HEK293 (cell line): ENCODE results near the gene WWOX.

Experiments used
- CTCF ChIP-seq: fragments of 450-650 bp; formaldehyde crosslinking; IDR thresholded peaks from 2 replicates; pipeline ENCODE4 v1.5.1; 2016; ENCODE audit warnings: missing biosample characterization, missing genetic modification characterization
- ELK4 ChIP-seq: IDR thresholded peaks from 2 replicates; pipeline ENCODE4 v1.6.1; 2011; ENCODE audit warnings: mild to moderate bottlenecking, low read depth, low read length, borderline replicate concordance
- GLI4 ChIP-seq: fragments of 450-650 bp; formaldehyde crosslinking; IDR thresholded peaks from 2 replicates; pipeline ENCODE4 v1.5.1; 2016; ENCODE audit warnings: missing biosample characterization, missing genetic modification characterization
- REST ChIP-seq: fragments of 450-650 bp; formaldehyde crosslinking; IDR thresholded peaks from 2 replicates; pipeline ENCODE4 v1.5.1; 2016; ENCODE audit warnings: missing biosample characterization, missing genetic modification characterization
- SP3 ChIP-seq: fragments of 450-650 bp; formaldehyde crosslinking; IDR thresholded peaks from 2 replicates; pipeline ENCODE4 v1.5.1; 2016; ENCODE audit warnings: missing biosample characterization, missing genetic modification characterization
- ZNF121 ChIP-seq: fragments of 450-650 bp; formaldehyde crosslinking; IDR thresholded peaks from 2 replicates; pipeline ENCODE4 v1.5.1; 2016; ENCODE audit warnings: missing biosample characterization, missing genetic modification characterization
- ZNF148 ChIP-seq: fragments of 450-650 bp; formaldehyde crosslinking; IDR thresholded peaks from 2 replicates; pipeline ENCODE4 v1.5.0; 2017; ENCODE audit warnings: missing biosample characterization, missing genetic modification characterization, borderline replicate concordance
- ZNF366 ChIP-seq: fragments of 450-650 bp; formaldehyde crosslinking; conservative IDR thresholded peaks from 2 replicates; pipeline ENCODE4 v1.5.1; 2016; ENCODE audit warnings: missing biosample characterization, missing genetic modification characterization
- ZNF510 ChIP-seq: fragments of 450-650 bp; formaldehyde crosslinking; IDR thresholded peaks from 2 replicates; pipeline ENCODE4 v1.5.1; 2018; ENCODE audit warnings: mild to moderate bottlenecking, missing genetic modification characterization, missing biosample characterization; ENCODE audit not compliant: insufficient replicate concordance
- ZNF514 ChIP-seq: fragments of 450-650 bp; formaldehyde crosslinking; IDR thresholded peaks from 2 replicates; pipeline ENCODE4 v1.5.1; 2016; ENCODE audit warnings: missing biosample characterization, missing genetic modification characterization
- ZNF571 ChIP-seq: fragments of 450-650 bp; formaldehyde crosslinking; IDR thresholded peaks from 2 replicates; pipeline ENCODE4 v1.5.0; 2017; ENCODE audit warnings: missing biosample characterization, missing genetic modification characterization
- ZNF830 ChIP-seq: fragments of 450-650 bp; IDR thresholded peaks from 2 replicates; pipeline ENCODE4 v1.5.0; 2018; ENCODE audit warnings: missing biosample characterization, missing genetic modification characterization, low read depth, mild to moderate bottlenecking, moderate library complexity

- TF ChIP-seq CTCF (tag by site-specific recombination) (no peak), GLI4 (no peak), ZNF514 (tag by site-specific recombination) (no peak), ZNF148 (tag by site-specific recombination) (no peak), SP3 (no peak), ZNF571 (no peak), ZNF366 (tag by site-specific recombination) (no peak), ELK4 (no peak), ZNF510 (tag by site-specific recombination) (no peak), REST (tag by site-specific recombination) (no peak), ZNF830 (tag by site-specific recombination) (no peak), ZNF121 (tag by site-specific recombination) (no peak)
Measured at GRCh38 chr16:78433116-78433515, 333.7 kb downstream of the WWOX start.
